PC-9 (cell line): ENCODE results near the gene MTX3. TPM values are rescaled to one million over a fixed set of nuclear protein-coding genes. Genes with fewer than 3 reads are reported as not detected.
A peak's percentile ranks its signal among the peaks of the same experiment; 100 is the strongest.

Experiments
- BruUV-seq: library from RNA; stranded (reverse); fragments of 400-500 nt; replicated peaks from 2 replicates; lab custom pipeline; 2021; lab: Mats Ljungman, UMichigan
- CTCF ChIA-PET: fragments of 300-600 bp; sonication (Branson Sonifier 250); formaldehyde crosslinking; loops from one replicate; lab custom pipeline; 2022; ENCODE audit warnings: antibody characterized with exemption; lab: Charles Lee
- POLR2A ChIA-PET: fragments of 300-600 bp; sonication (Branson Sonifier 250); formaldehyde crosslinking; loops from one replicate; lab custom pipeline; 2022; ENCODE audit warnings: antibody characterized with exemption; ENCODE audit not compliant: unreplicated experiment; lab: Charles Lee
- DNase-seq, 2 experiments: peaks; one replicate each; pipeline versions ENCODE4 v3.0.0 to v3.0.0-alpha.2; 2015 to 2022; ENCODE audit warnings: mixed read lengths in 1 of 2
- H2AFZ ChIP-seq: fragments of 200-600 bp; sonication (generic); 2 replicates; pipeline ENCODE4 v1.8.1; 2017; ENCODE audit warnings: antibody characterized with exemption
- H3F3A ChIP-seq: fragments of 200-600 bp; sonication (generic); 2 replicates; pipeline ENCODE4 v1.8.1; 2017; ENCODE audit warnings: antibody characterized with exemption, mild to moderate bottlenecking, low read depth; ENCODE audit not compliant: insufficient read depth
- H3K27ac ChIP-seq: fragments of 200-600 bp; sonication (generic); 2 replicates; pipeline ENCODE4 v1.6.1; 2016; ENCODE audit warnings: mixed run types
- H3K27me3 ChIP-seq: fragments of 200-600 bp; sonication (generic); 2 replicates; pipeline ENCODE4 v1.6.1; 2016; ENCODE audit warnings: low read depth, mixed run types; ENCODE audit not compliant: insufficient read depth
- H3K36me3 ChIP-seq: fragments of 200-600 bp; sonication (generic); 2 replicates; pipeline ENCODE4 v1.6.1; 2016; ENCODE audit warnings: low read depth, mixed run types
- H3K4me1 ChIP-seq: fragments of 200-600 bp; sonication (generic); replicated peaks from 2 replicates; pipeline ENCODE4 v1.6.1; 2016; ENCODE audit warnings: mixed run types; ENCODE audit not compliant: insufficient read depth
- H3K4me2 ChIP-seq: fragments of 200-600 bp; sonication (generic); 2 replicates; pipeline ENCODE4 v1.6.1; 2017; ENCODE audit warnings: mixed run types
- H3K4me3 ChIP-seq: fragments of 200-600 bp; sonication (generic); 2 replicates; pipeline ENCODE4 v1.6.1; 2016; ENCODE audit warnings: mixed run types
- H3K79me2 ChIP-seq: fragments of 200-600 bp; sonication (generic); 2 replicates; pipeline ENCODE4 v1.6.1; 2017; ENCODE audit warnings: low read depth, mixed run types
- H3K9me2 ChIP-seq: fragments of 200-600 bp; sonication (generic); 2 replicates; pipeline ENCODE4 v1.8.1; 2017; ENCODE audit warnings: mild to moderate bottlenecking; ENCODE audit not compliant: insufficient read depth
- H3K9me3 ChIP-seq: fragments of 200-600 bp; sonication (generic); 2 replicates; pipeline ENCODE4 v1.8.1; 2016; ENCODE audit warnings: low read depth; ENCODE audit not compliant: insufficient read depth
- H4K20me1 ChIP-seq: fragments of 200-600 bp; sonication (generic); 2 replicates; pipeline ENCODE4 v1.8.1; 2017; ENCODE audit not compliant: insufficient read depth
- CTCF ChIP-seq: fragments of 200-600 bp; sonication (generic); conservative IDR thresholded peaks from 2 replicates; pipeline ENCODE4 v1.6.1; 2017; ENCODE audit warnings: mixed run types, antibody characterized with exemption, mild to moderate bottlenecking, moderate library complexity
- EZH2 ChIP-seq: fragments of 200-600 bp; sonication (generic); IDR thresholded peaks from 2 replicates; pipeline ENCODE4 v1.8.0; 2017; ENCODE audit warnings: antibody characterized with exemption, low read depth
- intact Hi-C: fragments of 100-400 bp; cut with micrococcal nuclease; formaldehyde crosslinking; loops from one replicate; pipeline ENCODE4 v1.10.0; 2022; ENCODE audit not compliant: unreplicated experiment
- total RNA-seq: library from RNA; stranded (reverse); gene quantifications from 2 replicates; pipeline ENCODE4 v1.2.3, GENCODE V29; 2021

The MTX3 gene
- total RNA-seq, 1 experiment from 2014 or later, result 22.8 TPM

DNA sequence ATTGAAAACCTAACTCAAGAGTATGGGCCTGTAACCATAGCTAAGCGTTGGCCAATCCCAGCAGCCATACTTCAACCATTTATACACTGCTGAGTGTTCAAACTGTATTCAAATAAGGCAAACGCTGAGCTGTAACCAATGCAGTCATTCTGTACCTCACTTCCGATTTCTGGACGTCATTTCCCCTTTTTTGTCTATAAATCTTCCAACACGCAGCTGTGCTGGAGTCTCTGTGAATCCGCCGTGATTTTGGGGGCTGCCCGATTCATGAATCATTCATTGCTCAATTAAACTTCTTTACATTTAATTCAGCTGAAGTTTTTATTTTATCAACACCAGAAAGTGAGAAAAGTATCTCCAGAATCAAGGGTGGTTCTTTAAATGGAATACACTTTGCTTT, 31.7 kb downstream of the MTX3 start:
- Histone ChIP-seq H3K9me2 (no peaks in the 10 kb centered on the region), H4K20me1 (no peaks in the 10 kb centered on the region), H2AFZ (no peak overlapping the region), H3K4me2 (no peak overlapping the region), H3K4me3 (no peak overlapping the region), H3K27me3 (no peaks in the 10 kb centered on the region), H3K36me3 (no peaks in the 10 kb centered on the region), H3K9me3 (no peaks in the 10 kb centered on the region), H3K27ac (no peak overlapping the region), H3K4me1 (peaks cover 5% of the 10 kb centered on the region), H3F3A (no peaks in the 10 kb centered on the region), H3K79me2 (no peaks in the 10 kb centered on the region)
- POLR2A ChIA-PET, result no interaction called here
- intact Hi-C loops, result no loop called here
- DNase-seq, result no peak
- TF ChIP-seq EZH2 (no peak), CTCF (no peak)
- no TSS peak for BruUV-seq
- CTCF ChIA-PET, result no interaction called here

GRCh38 chr5:79955941-79956670, 35.0 kb downstream of the MTX3 start:
- Histone ChIP-seq H4K20me1 (no peaks in the 10 kb centered on the region), H3K79me2 (no peaks in the 10 kb centered on the region), H3K4me1 (peaks cover 5% of the 10 kb centered on the region), H3K36me3 (no peaks in the 10 kb centered on the region), H3K27me3 (no peaks in the 10 kb centered on the region), H3K27ac (no peak overlapping the region), H3K9me2 (no peaks in the 10 kb centered on the region; the same call in 1 of the 2 replicates), H3F3A (no peaks in the 10 kb centered on the region), H3K4me2 (no peak overlapping the region), H3K9me3 (no peaks in the 10 kb centered on the region), H2AFZ (no peak overlapping the region), H3K4me3 (no peak overlapping the region)
- ChIA-PET POLR2A (interaction anchor here (0.6 kb wide), 1 partner anchor 28 kb away, joined by 3 read pairs; no protein-coding TSS in a partner anchor), CTCF (no interaction called here)
- DNase-seq, result peak; percentile 57 to 66
- intact Hi-C loops, result no loop called here
- TF ChIP-seq EZH2 (no peak), CTCF (no peak)
- BruUV-seq, result no TSS peak

DNA sequence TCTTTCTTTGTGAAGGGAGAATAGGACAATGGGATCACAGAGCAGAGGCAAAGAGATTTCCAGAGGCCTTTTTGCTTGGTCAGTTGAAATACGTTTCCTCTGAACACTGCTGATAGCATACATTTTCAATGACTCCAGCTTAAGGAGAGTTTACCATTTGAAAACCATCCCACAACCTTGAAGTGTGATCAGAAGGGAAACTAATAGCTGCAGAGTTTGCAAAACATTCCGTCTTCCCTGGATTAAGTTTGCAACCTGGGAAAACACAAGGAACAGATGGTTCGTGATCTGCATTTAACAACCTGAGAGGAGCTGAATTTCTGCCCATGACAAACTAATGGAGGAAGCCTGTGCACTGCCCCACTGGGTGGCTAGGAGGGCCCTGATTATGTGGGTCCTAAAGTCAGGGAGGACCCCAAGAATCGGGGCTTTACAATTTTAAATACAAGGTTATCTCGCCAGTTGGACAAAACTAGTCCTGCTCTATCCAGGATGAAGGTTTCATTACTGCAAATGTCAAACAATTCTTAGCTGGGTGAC, 35.6 kb downstream of the MTX3 start:
- Histone ChIP-seq H3K27ac (no peak overlapping the region), H3K9me2 (no peaks in the 10 kb centered on the region; the same call in 1 of the 2 replicates), H2AFZ (no peak overlapping the region), H3K9me3 (no peaks in the 10 kb centered on the region), H3K36me3 (no peaks in the 10 kb centered on the region), H3K79me2 (no peaks in the 10 kb centered on the region), H3K27me3 (no peaks in the 10 kb centered on the region), H4K20me1 (no peaks in the 10 kb centered on the region), H3K4me1 (peaks cover 5% of the 10 kb centered on the region), H3F3A (no peaks in the 10 kb centered on the region), H3K4me3 (no peak overlapping the region), H3K4me2 (no peak overlapping the region)
- ChIA-PET POLR2A (interaction anchor here (0.6 kb wide), 1 partner anchor 29 kb away, joined by 3 read pairs; no protein-coding TSS in a partner anchor), CTCF (no interaction called here)
- DNase-seq, result no peak
- TF ChIP-seq CTCF (no peak), EZH2 (no peak)
- BruUV-seq, result no TSS peak
- intact Hi-C loops, result no loop called here
